Tibial artery (tissue), 4 donors: ENCODE measurements around the gene RAD18.

Experiments used
- DNase-seq, 2 donors: peaks; one replicate each; pipeline ENCODE4 v3.0.0-alpha.2; 2019
- H3K27ac ChIP-seq, 2 donors: fragments of 200-600 bp; sonication (generic) in 1 of 2; 1 replicate in 1 of 2; 2 replicates in 1 of 2; pipeline ENCODE4 v1.5.1; 2018 to 2019; ENCODE audit warnings: mild to moderate bottlenecking in 1 of 2
- H3K27me3 ChIP-seq, 2 donors: fragments of 200-600 bp; sonication (generic) in 1 of 2; one replicate each; pipeline versions ENCODE4 v1.5.1 to v1.6.0; 2016 to 2019
- H3K36me3 ChIP-seq, 3 donors: fragments of 200-600 bp; sonication (generic) in 2 of 3; one replicate each; pipeline ENCODE4 v1.5.1; 2016 to 2019; ENCODE audit warnings: mild to moderate bottlenecking in 2 of 3
- H3K4me1 ChIP-seq, 4 donors: fragments of 200-600 bp; sonication (generic) in 2 of 4; 1 replicate in 3 of 4; 2 replicates in 1 of 4; pipeline ENCODE4 v1.5.1; 2016 to 2019
- H3K4me3 ChIP-seq, 2 donors: fragments of 200-600 bp; sonication (generic) in 1 of 2; 1 replicate in 1 of 2; 2 replicates in 1 of 2; pipeline ENCODE4 v1.5.1; 2018 to 2019; ENCODE audit warnings: mild to moderate bottlenecking in 2 of 2
- H3K9me3 ChIP-seq, 3 donors: fragments of 200-600 bp; sonication (generic) in 1 of 3; one replicate each; pipeline ENCODE4 v1.5.1; 2016 to 2019
- intact Hi-C: fragments of 100-400 bp; cut with DNase I; formaldehyde crosslinking; loops from one replicate; pipeline ENCODE4 v1.15.0; 2023; ENCODE audit warnings: low total_unique reads
- TF ChIP-seq, protein P1 (sequence below), 2 experiments: fragments of 200-600 bp in 1 of 2; fragments of 450-650 bp in 1 of 2; IDR thresholded peaks; one replicate each; pipeline ENCODE4 v1.5.1; 2017 to 2019; ENCODE audit warnings: antibody characterized with exemption in 2 of 2, mild to moderate bottlenecking in 1 of 2, moderate library complexity in 1 of 2

RAD18 gene

DNA sequence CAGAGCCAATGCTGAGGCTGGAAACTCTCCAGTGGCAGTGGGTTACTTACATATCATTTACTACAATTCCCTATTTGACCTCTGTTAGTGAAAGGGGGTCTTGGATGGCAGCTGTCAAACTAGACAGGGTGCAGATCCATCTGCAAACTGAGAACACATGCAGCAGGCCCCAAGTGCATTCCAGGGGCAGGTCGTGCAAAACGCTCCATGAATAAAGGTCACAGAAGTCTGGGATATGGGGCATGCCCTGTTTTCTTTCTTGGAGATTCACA, 25.0 kb upstream of the RAD18 start:
- peaks cover 0 to 3% (median 0%) of the 10 kb centered on the region in 4 donors for H3K4me1 ChIP-seq
- no peak overlapping the region for H3K27ac ChIP-seq
- H3K4me3 ChIP-seq = no peak overlapping the region
- H3K9me3 ChIP-seq = no peaks in the 10 kb centered on the region
- no peak for DNase-seq
- no peaks in the 10 kb centered on the region for H3K36me3 ChIP-seq
- TF ChIP-seq, protein P1, sequence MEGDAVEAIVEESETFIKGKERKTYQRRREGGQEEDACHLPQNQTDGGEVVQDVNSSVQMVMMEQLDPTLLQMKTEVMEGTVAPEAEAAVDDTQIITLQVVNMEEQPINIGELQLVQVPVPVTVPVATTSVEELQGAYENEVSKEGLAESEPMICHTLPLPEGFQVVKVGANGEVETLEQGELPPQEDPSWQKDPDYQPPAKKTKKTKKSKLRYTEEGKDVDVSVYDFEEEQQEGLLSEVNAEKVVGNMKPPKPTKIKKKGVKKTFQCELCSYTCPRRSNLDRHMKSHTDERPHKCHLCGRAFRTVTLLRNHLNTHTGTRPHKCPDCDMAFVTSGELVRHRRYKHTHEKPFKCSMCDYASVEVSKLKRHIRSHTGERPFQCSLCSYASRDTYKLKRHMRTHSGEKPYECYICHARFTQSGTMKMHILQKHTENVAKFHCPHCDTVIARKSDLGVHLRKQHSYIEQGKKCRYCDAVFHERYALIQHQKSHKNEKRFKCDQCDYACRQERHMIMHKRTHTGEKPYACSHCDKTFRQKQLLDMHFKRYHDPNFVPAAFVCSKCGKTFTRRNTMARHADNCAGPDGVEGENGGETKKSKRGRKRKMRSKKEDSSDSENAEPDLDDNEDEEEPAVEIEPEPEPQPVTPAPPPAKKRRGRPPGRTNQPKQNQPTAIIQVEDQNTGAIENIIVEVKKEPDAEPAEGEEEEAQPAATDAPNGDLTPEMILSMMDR (IDR thresholded peaks at IDR 0.05) = no peak
- H3K27me3 ChIP-seq = peaks cover 0 to 5% of the 10 kb centered on the region in 2 donors
- intact Hi-C loops = loop anchor here (5.0 kb wide), 2 partner anchors 79 to 314 kb away; no protein-coding TSS in a partner anchor

DNA sequence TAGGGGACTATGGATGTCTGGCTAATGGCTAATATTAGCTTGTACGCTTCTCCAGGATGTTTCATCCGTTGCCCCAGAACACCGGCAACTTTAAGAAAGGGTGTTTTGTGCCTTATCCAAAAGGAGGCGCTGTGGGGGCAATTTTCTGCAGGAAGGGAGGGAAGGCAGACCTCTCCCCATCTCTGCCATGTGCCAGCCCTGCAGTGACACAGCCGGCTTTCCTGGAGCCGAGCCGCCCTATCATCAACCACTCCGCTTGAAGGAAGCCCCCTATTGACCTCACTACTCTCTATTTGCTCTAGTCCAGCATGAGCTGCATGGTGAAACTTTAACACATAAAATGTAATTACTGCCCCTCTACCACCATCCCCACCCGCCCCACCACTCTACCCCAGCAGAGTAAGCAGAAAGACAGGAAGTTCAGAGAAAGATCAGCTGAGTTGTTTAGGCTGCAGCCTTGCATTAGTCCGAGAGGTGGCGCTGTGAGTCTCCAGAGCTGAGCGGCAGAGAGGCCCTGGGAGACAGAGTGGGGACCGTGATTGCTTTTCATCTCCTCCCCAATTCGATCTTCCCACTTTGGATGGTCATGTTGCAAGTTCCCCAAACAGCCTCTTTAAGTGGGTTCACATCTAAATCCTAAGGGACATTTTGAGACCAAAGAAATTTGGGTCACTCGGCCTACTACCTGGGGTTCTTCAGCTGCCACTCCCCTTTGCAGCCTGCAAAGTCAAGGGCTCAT, 24.5 kb upstream of the RAD18 start:
- H3K27me3 ChIP-seq = peaks cover 0 to 5% of the 10 kb centered on the region in 2 donors
- H3K36me3 ChIP-seq = no peaks in the 10 kb centered on the region
- no peak overlapping the region for H3K27ac ChIP-seq
- no peak overlapping the region for H3K4me3 ChIP-seq
- H3K4me1 ChIP-seq = peaks cover 0 to 3% (median 0%) of the 10 kb centered on the region in 4 donors
- H3K9me3 ChIP-seq = no peaks in the 10 kb centered on the region
- TF ChIP-seq, protein P1 (IDR thresholded peaks at IDR 0.05) = peak; percentile 72 to 73
- intact Hi-C loops = loop anchor here (5.0 kb wide), 2 partner anchors 79 to 314 kb away; no protein-coding TSS in a partner anchor
- DNase-seq = peak; percentile 64 to 75

DNA sequence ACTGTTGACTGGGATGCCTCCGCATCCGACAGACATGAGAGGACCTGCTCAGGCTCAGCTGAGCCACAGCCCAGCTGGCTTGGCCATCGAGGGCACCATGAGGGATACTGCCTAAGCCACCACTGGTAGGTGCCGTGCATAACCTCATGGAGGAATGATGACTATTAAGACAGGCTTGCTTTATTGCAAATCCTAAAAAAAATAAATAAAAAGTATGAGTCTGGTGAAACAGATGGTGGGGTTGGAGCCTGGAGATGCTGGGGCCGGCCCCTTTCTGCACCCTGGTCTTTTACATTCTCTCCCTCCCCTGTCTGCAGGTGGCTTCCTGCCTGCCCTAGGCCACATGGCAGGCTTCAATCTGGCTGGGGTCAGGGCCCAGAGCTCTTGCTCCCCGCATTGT, 24.0 kb upstream of the RAD18 start:
- peaks cover 0 to 5% of the 10 kb centered on the region in 2 donors for H3K27me3 ChIP-seq
- H3K36me3 ChIP-seq = no peaks in the 10 kb centered on the region

DNA sequence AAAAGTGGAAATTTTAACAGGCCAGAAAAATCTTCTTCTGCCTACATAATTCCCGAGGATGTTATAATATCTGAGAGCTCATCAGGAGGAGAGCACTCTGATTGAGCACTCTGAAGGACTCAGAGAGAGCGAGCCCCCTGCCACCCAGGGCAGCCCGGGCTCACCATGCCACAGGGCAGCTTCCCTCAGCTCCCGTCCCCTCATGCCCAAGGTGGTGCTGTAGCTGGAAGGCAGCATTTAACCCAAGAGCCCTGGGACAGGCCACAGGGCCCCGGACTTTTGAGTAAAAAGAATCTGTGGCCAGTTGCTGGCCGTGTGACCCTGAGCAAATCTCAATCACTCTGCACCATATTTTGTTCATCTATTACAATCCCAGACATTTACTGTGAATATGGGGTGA, 23.5 kb upstream of the RAD18 start:
- Histone ChIP-seq H3K4me3 (no peak overlapping the region), H3K27me3 (peaks cover 0 to 5% of the 10 kb centered on the region in 2 donors), H3K4me1 (peaks cover 0 to 3% (median 0%) of the 10 kb centered on the region in 4 donors), H3K27ac (no peak overlapping the region), H3K9me3 (no peaks in the 10 kb centered on the region), H3K36me3 (no peaks in the 10 kb centered on the region)
- TF ChIP-seq, protein P1 (IDR thresholded peaks at IDR 0.05) = no peak
- DNase-seq = no peak
- intact Hi-C loops = loop anchor here (5.0 kb wide), 2 partner anchors 81 to 316 kb away; no protein-coding TSS in a partner anchor

More for the DNA sequence above, 24.0 kb upstream of the RAD18 start:
- H3K4me3 ChIP-seq = no peak overlapping the region
- no peak overlapping the region for H3K27ac ChIP-seq
- TF ChIP-seq, protein P1 (IDR thresholded peaks at IDR 0.05) = no peak
- DNase-seq = no peak
- H3K9me3 ChIP-seq = no peaks in the 10 kb centered on the region
- H3K4me1 ChIP-seq = peaks cover 0 to 3% (median 0%) of the 10 kb centered on the region in 4 donors
- intact Hi-C loops = loop anchor here (5.0 kb wide), 2 partner anchors 80 to 315 kb away; no protein-coding TSS in a partner anchor

DNA sequence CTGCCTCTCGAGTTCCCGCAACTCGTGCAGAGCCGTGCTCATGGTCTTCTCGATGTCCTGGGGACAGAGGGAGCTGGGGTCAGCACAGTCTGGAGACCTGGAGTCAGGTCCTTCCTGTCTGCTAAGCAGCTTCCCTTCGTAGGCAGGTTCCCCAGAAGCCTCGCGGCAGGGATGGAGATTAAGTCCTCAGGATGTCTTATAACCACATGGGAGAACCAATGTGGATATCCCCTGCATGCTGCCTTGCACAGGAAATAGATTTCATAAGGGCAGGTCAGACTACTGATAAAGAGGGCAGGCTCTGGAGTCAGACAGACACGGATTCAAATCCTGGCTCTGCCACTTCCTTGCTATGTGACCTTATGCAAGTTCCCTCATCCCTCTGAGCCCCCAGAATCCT, 22.6 kb upstream of the RAD18 start:
- Histone ChIP-seq H3K9me3 (no peaks in the 10 kb centered on the region), H3K4me3 (no peak overlapping the region), H3K4me1 (peaks cover 0 to 3% (median 0%) of the 10 kb centered on the region in 4 donors), H3K27ac (no peak overlapping the region), H3K36me3 (no peaks in the 10 kb centered on the region), H3K27me3 (peaks cover 0 to 5% of the 10 kb centered on the region in 2 donors)
- DNase-seq = no peak
- TF ChIP-seq, protein P1 (IDR thresholded peaks at IDR 0.05) = no peak
- intact Hi-C loops = loop anchor here (5.0 kb wide), 2 partner anchors 81 to 316 kb away; no protein-coding TSS in a partner anchor
